Measurements from ENCODE around the gene HOXA13.

- no peak for TF ChIP-seq EZH2 (IDR thresholded peaks at IDR 0.05; ENCODE audit: borderline replicate concordance, low read length)
- no peak for TF ChIP-seq CTCF (IDR thresholded peaks at IDR 0.05; ENCODE audit: low read length)
These were observed 755 bp downstream of the HOXA13 start for GRCh38 chr7:27198871-27199801.

Measured in OCI-LY1 (cell line).